CD14-positive monocyte (primary cell): Measurements from ENCODE around the gene SLIT3. TPM values are rescaled to one million over a fixed set of nuclear protein-coding genes. Genes with fewer than 3 reads are reported as not detected.
"Not testable (repeated sequence)": the region's sequence is repeated elsewhere in the genome, so short reads cannot be mapped to it uniquely, and the experiment has no call there.

Source experiments
- DNase-seq, 3 donors: peaks; one replicate each; pipeline ENCODE4 v3.0.0-alpha.2; 2011 to 2022
- H2AFZ ChIP-seq: 2 replicates; pipeline ENCODE4 v1.6.0; 2012; ENCODE audit warnings: mild to moderate bottlenecking, low read depth, low read length, inconsistent platforms; ENCODE audit not compliant: insufficient read depth, poor library complexity, severe bottlenecking
- H3K27ac ChIP-seq, 2 donors: 1 replicate in 1 of 2; 2 replicates in 1 of 2; pipeline ENCODE4 v1.5.1; 2012 to 2013; ENCODE audit warnings: low read length in 2 of 2, control low read depth in 1 of 2, inconsistent platforms in 1 of 2, low read depth in 1 of 2, mild to moderate bottlenecking in 1 of 2
- H3K27me3 ChIP-seq, 2 donors: one replicate each; pipeline versions ENCODE4 v1.6.0 to v1.6.1; 2011 to 2013; ENCODE audit warnings: low read length in 2 of 2; ENCODE audit not compliant: control insufficient read depth in 2 of 2, insufficient read depth in 2 of 2
- H3K36me3 ChIP-seq, 2 donors: replicated peaks in 1 of 2; 1 replicate in 1 of 2; 2 replicates in 1 of 2; pipeline versions ENCODE4 v1.5.1 to v1.6.1; 2012 to 2013; ENCODE audit warnings: low read length in 2 of 2, control low read depth in 1 of 2, inconsistent platforms in 1 of 2, mild to moderate bottlenecking in 1 of 2; ENCODE audit not compliant: insufficient read depth in 2 of 2, control insufficient read depth in 1 of 2
- H3K4me1 ChIP-seq, 2 donors: 1 replicate in 1 of 2; 2 replicates in 1 of 2; pipeline versions ENCODE4 v1.5.1 to v1.6.1; 2012 to 2013; ENCODE audit warnings: low read length in 2 of 2, control low read depth in 1 of 2, inconsistent platforms in 1 of 2, mild to moderate bottlenecking in 1 of 2, moderate library complexity in 1 of 2; ENCODE audit not compliant: insufficient read depth in 2 of 2, control insufficient read depth in 1 of 2
- H3K4me2 ChIP-seq: replicated peaks from 2 replicates; pipeline ENCODE3; 2012; ENCODE audit warnings: low read length, moderate library complexity, mild to moderate bottlenecking; ENCODE audit not compliant: poor library complexity, severe bottlenecking; ENCODE audit errors: extremely low read depth
- H3K4me3 ChIP-seq, 3 experiments: fragments of 200-600 bp in 1 of 3; sonication (generic) in 1 of 3; replicated peaks in 1 of 3; 1 replicate in 2 of 3; 2 replicates in 1 of 3; pipeline ENCODE4 v1.5.1; 2011 to 2013; ENCODE audit warnings: low read length in 3 of 3, mild to moderate bottlenecking in 3 of 3, control low read depth in 2 of 3, low read depth in 2 of 3, inconsistent platforms in 1 of 3, moderate library complexity in 1 of 3
- H3K79me2 ChIP-seq: 2 replicates; pipeline ENCODE4 v1.6.0; 2012; ENCODE audit warnings: mild to moderate bottlenecking, control low read depth, inconsistent platforms, low read length, moderate library complexity; ENCODE audit not compliant: insufficient read depth
- H3K9ac ChIP-seq: 2 replicates; pipeline ENCODE4 v1.6.0; 2017; ENCODE audit warnings: low read length, mild to moderate bottlenecking; ENCODE audit not compliant: insufficient read depth, poor library complexity, severe bottlenecking
- H3K9me3 ChIP-seq, 2 donors: replicated peaks in 1 of 2; 1 replicate in 1 of 2; 2 replicates in 1 of 2; pipeline versions ENCODE4 v1.5.1 to v1.6.1; 2012 to 2013; ENCODE audit warnings: low read length in 2 of 2, control low read depth in 1 of 2; ENCODE audit not compliant: control insufficient read depth in 1 of 2, insufficient read depth in 1 of 2
- H4K20me1 ChIP-seq: 2 replicates; pipeline ENCODE4 v1.6.0; 2012; ENCODE audit warnings: mild to moderate bottlenecking, low read length, control low read depth, moderate library complexity; ENCODE audit not compliant: insufficient read depth
- H3K27ac Mint-ChIP-seq, 7 donors: one replicate each; pipeline ENCODE4 v1.8.0; 2020; ENCODE audit warnings: mild to moderate bottlenecking in 7 of 7, mixed read lengths in 7 of 7, moderate library complexity in 6 of 7, inconsistent platforms in 2 of 7
- H3K27me3 Mint-ChIP-seq, 3 donors: one replicate each; pipeline ENCODE4 v1.8.0; 2021 to 2022; ENCODE audit warnings: low read depth in 3 of 3, mild to moderate bottlenecking in 3 of 3, mixed read lengths in 3 of 3, moderate library complexity in 3 of 3, inconsistent platforms in 1 of 3
- H3K36me3 Mint-ChIP-seq, 2 donors: one replicate each; pipeline ENCODE4 v1.8.0; 2020; ENCODE audit warnings: mixed read lengths in 2 of 2, inconsistent platforms in 1 of 2, mild to moderate bottlenecking in 1 of 2
- H3K4me1 Mint-ChIP-seq: one replicate; pipeline ENCODE4 v1.8.0; 2020; ENCODE audit warnings: mild to moderate bottlenecking, mixed read lengths
- H3K4me3 Mint-ChIP-seq, 2 donors: one replicate each; pipeline ENCODE4 v1.8.0; 2020; ENCODE audit warnings: mild to moderate bottlenecking in 2 of 2, mixed read lengths in 2 of 2, moderate library complexity in 1 of 2
- H3K9me3 Mint-ChIP-seq, 7 donors: one replicate each; pipeline ENCODE4 v1.8.0; 2020 to 2022; ENCODE audit warnings: mixed read lengths in 7 of 7, mild to moderate bottlenecking in 6 of 7, moderate library complexity in 6 of 7, inconsistent platforms in 2 of 7
- WGBS: methylation state at CpG from one replicate; pipeline ENCODE4 v1.1.5; 2013; ENCODE audit warnings: missing lambda C conversion rate; ENCODE audit not compliant: insufficient coverage; 5-methylcytosine and 5-hydroxymethylcytosine counted together
- intact Hi-C, 2 donors: fragments of 100-400 bp; cut with micrococcal nuclease; formaldehyde crosslinking; loops; one replicate each; pipeline versions ENCODE4 v1.15.0 to v1.15.1; 2023
- polyA plus RNA-seq, 3 donors: library from polyadenylated mRNA; depleted of rRNA in 1 of 3; unstranded in 2 of 3; stranded (reverse) in 1 of 3; fragments of 300-500 nt in 2 of 3; fragments of >200 nt in 1 of 3; fragmentation: Illumina TruSeq in 2 of 3; gene quantifications; 1 replicate in 2 of 3; 2 replicates in 1 of 3; pipeline ENCODE4 v1.2.3, GENCODE V29; 2012 to 2021
- TF ChIP-seq, protein P1 (sequence below): fragments of 200-600 bp; IDR thresholded peaks from one replicate; pipeline ENCODE4 v1.8.0; 2022; ENCODE audit warnings: antibody characterized with exemption, mild to moderate bottlenecking

Gene SLIT3
- polyA plus RNA-seq, 3 donors = not detected

DNA sequence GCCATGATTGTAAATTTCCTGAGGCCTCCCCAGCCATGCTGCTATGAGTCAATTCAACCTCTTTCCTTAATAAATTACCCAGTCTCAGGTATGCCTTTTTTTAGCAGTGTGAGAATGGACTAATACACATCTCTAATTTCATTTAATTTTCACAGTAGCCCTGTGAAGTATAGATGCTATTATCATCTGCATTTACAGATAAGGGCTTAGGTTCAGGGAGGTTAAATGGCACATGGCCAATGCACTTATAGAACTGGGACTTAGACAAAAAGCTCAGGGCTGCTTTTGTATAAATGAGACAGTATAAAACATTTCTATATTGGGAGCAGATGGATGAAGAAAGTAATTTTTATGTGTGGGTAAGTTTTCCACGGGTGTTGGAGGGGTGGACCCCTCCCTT, 658.9 kb downstream of the SLIT3 start:
- H3K9me3 ChIP-seq = no peaks in the 10 kb centered on the region
- no peaks in the 10 kb centered on the region for H3K4me1 ChIP-seq
- no peaks in the 10 kb centered on the region for H3K4me1 Mint-ChIP-seq
- H3K4me3 ChIP-seq = no peak overlapping the region
- no peak overlapping the region for H3K9ac ChIP-seq
- H3K36me3 Mint-ChIP-seq = no peaks in the 10 kb centered on the region
- no peak overlapping the region for H3K27ac Mint-ChIP-seq
- no peak for DNase-seq
- intact Hi-C loops = no loop called here
- no peak overlapping the region for H3K27ac ChIP-seq
- no peaks in the 10 kb centered on the region for H4K20me1 ChIP-seq
- no peaks in the 10 kb centered on the region for H3K27me3 ChIP-seq
- H3K4me3 Mint-ChIP-seq = no peak overlapping the region
- H3K9me3 Mint-ChIP-seq = peaks cover 0 to 7% (median 2%) of the 10 kb centered on the region in 7 donors
- no peak overlapping the region for H3K4me2 ChIP-seq
- WGBS = no CpG with 5 or more reads among the region's 1 CpG
- TF ChIP-seq, protein P1, sequence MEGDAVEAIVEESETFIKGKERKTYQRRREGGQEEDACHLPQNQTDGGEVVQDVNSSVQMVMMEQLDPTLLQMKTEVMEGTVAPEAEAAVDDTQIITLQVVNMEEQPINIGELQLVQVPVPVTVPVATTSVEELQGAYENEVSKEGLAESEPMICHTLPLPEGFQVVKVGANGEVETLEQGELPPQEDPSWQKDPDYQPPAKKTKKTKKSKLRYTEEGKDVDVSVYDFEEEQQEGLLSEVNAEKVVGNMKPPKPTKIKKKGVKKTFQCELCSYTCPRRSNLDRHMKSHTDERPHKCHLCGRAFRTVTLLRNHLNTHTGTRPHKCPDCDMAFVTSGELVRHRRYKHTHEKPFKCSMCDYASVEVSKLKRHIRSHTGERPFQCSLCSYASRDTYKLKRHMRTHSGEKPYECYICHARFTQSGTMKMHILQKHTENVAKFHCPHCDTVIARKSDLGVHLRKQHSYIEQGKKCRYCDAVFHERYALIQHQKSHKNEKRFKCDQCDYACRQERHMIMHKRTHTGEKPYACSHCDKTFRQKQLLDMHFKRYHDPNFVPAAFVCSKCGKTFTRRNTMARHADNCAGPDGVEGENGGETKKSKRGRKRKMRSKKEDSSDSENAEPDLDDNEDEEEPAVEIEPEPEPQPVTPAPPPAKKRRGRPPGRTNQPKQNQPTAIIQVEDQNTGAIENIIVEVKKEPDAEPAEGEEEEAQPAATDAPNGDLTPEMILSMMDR = no peak
- no peaks in the 10 kb centered on the region for H3K36me3 ChIP-seq
- peaks cover 0 to 2% (median 1%) of the 10 kb centered on the region in 3 donors for H3K27me3 Mint-ChIP-seq
- no peaks in the 10 kb centered on the region for H3K79me2 ChIP-seq
- H2AFZ ChIP-seq = no peak overlapping the region

DNA sequence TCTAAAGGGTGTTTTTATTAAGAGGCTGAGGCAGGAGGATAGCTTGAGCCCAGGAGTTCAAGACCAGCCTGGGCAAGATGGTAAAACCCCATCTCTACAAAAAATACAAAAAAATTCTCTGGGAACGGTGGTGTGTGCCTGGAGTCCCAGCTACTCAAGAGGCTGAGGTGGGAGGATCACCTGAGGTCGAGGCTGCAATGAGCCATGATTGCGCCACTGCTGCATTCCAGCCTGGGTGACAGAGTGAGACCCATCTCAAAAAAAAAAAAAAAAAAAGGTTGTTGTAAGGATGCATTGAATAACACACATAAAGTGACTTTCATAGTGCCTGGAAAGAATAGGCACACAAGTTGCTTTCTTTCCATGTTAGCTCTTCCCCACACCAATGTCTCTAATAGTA, 662.1 kb downstream of the SLIT3 start:
- H3K27me3 ChIP-seq, H3K27ac Mint-ChIP-seq, H3K4me1 ChIP-seq, DNase-seq, H2AFZ ChIP-seq, H3K27ac ChIP-seq, H4K20me1 ChIP-seq, H3K27me3 Mint-ChIP-seq, H3K79me2 ChIP-seq, H3K9ac ChIP-seq, H3K36me3 ChIP-seq, H3K4me3 ChIP-seq, H3K4me3 Mint-ChIP-seq, H3K9me3 Mint-ChIP-seq, H3K4me2 ChIP-seq, H3K4me1 Mint-ChIP-seq, H3K9me3 ChIP-seq, intact Hi-C loops, H3K36me3 Mint-ChIP-seq: not testable (repeated sequence)
- no CpG with 5 or more reads among the region's 3 CpGs for WGBS
